ENCODE measurements around the gene MAN1A2.

The MAN1A2 gene

GRCh38 chr1:117359561-117360289 is 7.5 kb upstream of the MAN1A2 start:
- no peak for DNase-seq (ENCODE audit: low spot score)

DNA sequence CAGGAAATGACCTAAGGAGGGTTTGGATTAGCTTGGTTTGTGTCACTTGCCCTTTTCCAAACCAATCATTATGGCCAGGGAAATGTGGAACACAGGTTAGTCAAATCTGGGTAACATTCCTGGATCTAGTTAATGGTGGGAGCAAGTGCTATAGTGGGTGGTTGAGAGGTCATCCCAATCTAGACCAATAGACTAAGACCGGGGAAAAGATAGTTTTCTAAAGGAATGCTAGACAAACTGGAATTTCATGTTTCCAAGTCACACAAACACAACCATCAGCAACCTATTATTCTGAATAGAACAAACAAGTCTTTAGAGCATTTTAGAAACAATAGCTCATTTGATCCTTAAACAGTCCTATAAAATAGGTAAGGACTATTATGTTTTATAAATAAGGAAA is 4.3 kb upstream of the MAN1A2 start:
- no peak for DNase-seq (ENCODE audit: low spot score)

GRCh38 chr1:117363571-117364048 is 3.6 kb upstream of the MAN1A2 start:
- DNase-seq (ENCODE audit: low spot score): no peak

- DNase-seq (ENCODE audit: low spot score): no peak
Observed at GRCh38 chr1:117364240-117364639, 3.0 kb upstream of the MAN1A2 start.

GRCh38 chr1:117365350-117366176 is 1.7 kb upstream of the MAN1A2 start:
- DNase-seq (ENCODE audit: low spot score): no peak

- peak; percentile 76 for DNase-seq (ENCODE audit: low spot score)
Observed at GRCh38 chr1:117366177-117367045, 838 bp upstream of the MAN1A2 start.

DNA sequence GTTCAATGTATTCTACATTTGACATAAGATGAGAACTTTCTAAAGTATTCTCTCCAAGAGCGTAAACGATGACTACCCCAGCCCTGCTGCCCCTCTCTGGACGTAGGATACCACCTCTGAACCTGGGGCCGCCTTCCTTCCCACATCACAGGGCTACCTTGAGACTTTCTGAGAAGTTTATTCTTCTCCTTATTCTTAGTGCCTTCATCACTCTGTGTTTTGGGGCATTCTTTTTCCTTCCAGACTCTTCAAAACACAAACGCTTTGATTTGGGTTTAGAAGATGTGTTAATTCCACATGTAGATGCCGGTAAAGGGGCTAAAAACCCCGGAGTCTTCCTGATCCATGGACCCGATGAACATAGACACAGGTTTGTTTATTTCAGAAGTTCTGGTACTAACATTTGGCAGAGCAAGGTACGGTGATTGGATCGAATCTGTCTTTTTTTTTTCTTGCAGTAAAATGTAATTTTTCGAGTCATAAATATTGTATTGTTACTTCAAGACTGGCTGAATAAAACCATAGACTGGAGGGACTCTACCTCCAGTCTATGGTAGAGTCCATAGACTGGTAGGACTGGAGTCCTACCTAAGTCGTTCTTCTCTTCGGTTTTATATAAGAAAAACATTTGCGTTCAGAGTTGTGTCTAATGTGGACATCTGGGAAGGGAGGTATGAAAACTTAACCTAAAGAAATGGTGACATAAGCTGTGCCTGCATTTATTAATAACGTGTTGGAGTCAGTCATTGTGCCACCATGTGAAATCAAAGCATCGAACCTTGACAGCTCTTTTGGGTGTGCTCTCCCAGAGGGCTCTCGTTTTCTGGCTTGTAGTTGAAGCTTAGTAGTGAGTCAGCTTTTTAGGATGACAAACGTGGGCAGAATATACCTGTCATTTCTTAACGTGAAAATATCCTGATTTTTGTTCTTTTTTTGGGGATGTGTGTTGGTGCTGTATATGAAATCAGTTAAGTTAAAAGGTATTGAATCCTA is 1.2 kb downstream of the MAN1A2 start:
- no peak for DNase-seq (ENCODE audit: low spot score)

- no peak for DNase-seq (ENCODE audit: low spot score)
Observed at GRCh38 chr1:117370071-117370470, 2.8 kb downstream of the MAN1A2 start.

GRCh38 chr1:117370509-117370908 is 3.3 kb downstream of the MAN1A2 start:
- DNase-seq (ENCODE audit: low spot score): no peak

DNA sequence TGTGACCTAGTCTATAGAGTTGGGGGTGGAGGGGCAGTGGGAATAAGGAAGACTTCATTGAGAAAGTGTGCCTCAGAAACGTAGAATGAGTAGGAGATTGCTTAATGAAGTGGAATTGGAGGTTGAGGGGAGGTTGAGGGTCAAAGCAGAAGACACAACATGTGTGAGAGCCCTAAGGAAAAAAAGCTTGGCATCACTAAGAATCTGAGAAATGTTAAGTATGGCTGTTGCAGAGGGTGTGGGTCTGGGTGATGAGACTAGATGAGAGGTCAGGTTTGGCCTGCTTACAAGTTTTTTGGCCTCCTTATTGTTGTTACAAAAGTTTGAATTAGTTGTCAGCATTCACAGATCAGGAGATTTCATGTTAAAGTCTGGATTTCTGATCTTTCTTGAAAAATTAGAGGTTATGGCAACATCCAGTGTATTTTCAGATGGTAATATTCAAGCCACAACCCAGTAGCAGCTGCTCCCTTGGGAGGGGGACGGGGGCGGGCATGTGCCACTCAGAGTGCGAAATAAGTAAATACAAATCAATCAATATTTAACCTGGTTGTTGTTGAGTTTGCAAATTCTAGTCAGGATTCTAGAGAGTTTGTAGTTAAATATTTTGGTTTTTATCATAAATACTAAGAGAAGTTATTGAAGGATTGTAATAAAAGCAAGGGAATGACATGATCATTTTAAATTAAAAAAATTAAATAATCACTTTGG is 4.3 kb downstream of the MAN1A2 start:
- no peak for DNase-seq (ENCODE audit: low spot score)

GRCh38 chr1:117372863-117373412 is 5.7 kb downstream of the MAN1A2 start:
- DNase-seq (ENCODE audit: low spot score): no peak

DNA sequence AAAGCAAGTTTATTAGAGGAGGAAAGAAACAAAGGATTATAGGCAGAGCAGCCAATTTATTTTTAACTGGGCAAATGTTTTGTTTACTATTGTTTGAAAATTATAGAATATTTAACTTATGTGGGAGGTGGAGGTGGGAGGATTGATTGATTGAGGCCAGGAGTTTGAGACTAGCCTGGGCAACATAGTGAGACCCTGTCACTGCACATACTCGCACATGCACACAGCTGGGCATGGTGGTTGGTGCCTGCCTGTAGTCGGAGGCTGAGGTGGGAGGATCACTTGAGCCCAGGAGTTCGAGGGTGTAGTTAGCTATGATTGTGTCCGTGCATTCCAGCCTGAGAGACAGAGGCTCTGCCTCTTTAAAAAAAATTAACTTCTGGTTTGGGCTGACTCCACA is 6.7 kb downstream of the MAN1A2 start:
- DNase-seq (ENCODE audit: low spot score): no peak

GRCh38 chr1:117375327-117375726 is 8.1 kb downstream of the MAN1A2 start:
- no peak for DNase-seq (ENCODE audit: low spot score)

- DNase-seq (ENCODE audit: low spot score): no peak
Observed at GRCh38 chr1:117387060-117387633, 19.9 kb downstream of the MAN1A2 start.

- no peak for DNase-seq (ENCODE audit: low spot score)
Observed at GRCh38 chr1:117388328-117388727, 21.1 kb downstream of the MAN1A2 start.

DNA sequence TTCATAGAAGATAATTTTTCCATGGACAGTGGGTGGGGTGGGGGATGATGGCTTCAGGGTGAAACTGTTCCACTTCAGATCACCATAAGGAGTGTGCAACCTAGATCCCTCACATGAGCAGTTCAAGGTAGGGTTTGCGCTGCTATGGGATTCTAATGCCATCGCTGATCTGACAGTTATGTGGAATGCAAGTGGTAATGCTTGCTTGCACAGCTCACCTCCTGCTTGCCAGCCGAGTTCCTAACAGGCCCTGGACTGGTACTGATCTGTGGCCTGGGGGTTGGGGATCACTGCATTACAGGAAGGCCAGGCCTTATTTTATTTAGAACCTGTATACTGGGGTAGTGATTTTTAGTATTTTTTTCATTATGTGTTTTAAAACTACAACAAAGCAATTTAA is 22.0 kb downstream of the MAN1A2 start:
- DNase-seq (ENCODE audit: low spot score): no peak

- no peak for DNase-seq (ENCODE audit: low spot score)
Observed at GRCh38 chr1:117389779-117390178, 22.5 kb downstream of the MAN1A2 start.

DNA sequence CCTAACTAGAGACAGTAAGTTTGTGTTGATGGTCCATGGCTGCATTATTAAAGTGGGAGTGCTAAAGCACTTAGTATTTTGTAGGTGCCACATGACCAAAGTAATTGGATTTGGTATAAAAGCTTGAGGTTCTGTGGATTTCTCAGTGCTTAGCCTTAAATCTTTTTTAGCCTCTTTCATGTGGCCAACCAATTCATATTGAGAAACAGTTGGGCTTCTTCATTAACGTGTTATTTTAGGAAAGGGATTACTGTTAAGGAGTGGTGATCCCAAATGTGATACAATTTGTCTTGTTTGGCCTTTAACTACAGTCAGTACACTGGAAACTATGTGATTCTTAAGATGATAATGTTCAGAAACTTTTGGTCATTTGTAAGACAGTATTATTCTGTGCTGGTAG is 25.5 kb downstream of the MAN1A2 start:
- no peak for DNase-seq (ENCODE audit: low spot score)

DNA sequence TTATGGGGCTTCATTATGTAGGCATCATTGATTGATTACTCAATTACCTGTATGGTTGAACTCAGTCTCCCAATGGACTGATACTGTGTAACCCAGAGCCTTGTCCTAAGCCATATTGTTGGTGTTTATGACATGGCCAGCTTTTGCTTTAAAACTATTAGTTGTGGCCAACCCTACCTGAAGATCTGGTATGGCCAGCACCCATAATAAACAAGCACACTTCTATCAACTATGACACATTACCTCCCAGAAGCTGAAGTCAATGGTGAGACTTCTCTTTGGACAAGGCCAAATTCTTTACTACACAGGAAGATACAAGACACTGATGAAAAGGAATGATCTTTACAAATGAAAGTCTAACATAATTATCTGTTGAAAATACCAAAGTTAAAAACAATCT is 28.8 kb downstream of the MAN1A2 start:
- DNase-seq (ENCODE audit: low spot score): no peak

DNA sequence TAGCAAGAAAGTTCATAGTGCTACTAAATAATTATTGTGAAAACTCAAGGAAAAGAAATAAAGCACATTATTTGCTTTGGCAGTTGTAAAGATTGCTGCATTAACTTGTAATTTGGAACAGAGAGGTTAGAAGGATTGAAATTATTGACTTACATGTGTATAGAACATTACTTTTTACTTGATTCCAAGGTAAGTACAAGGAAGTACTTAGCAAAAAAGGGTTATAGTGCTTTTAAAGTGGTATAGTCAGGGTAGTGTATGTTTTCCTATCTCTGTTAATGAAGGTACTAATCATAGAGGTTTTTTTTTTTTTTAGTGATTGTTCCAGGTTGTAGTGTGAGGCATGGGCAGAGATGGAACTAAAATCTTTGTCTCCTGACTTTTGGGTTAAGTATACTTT is 29.4 kb downstream of the MAN1A2 start:
- no peak for DNase-seq (ENCODE audit: low spot score)

All from CD4-positive, alpha-beta T cell treated with Interleukin-6 at 100 ng/mL for 8 hours (primary cell).